ENCODE results near the gene PLAU. TPM values are rescaled to one million over a fixed set of nuclear protein-coding genes. Genes with fewer than 3 reads are reported as not detected.
"Not testable (repeated sequence)": the region's sequence is repeated elsewhere in the genome, so short reads cannot be mapped to it uniquely, and the experiment has no call there.

Gene PLAU
- total RNA-seq, 1 experiment from 2014 or later, result 15.0 TPM

GRCh38 chr10:73916761-73917470 lies 6.0 kb downstream of the PLAU start:
- ATAC-seq, result no peak
- Mint-ChIP-seq H3K27me3 (ENCODE audit: low read depth) (peaks cover 23% of the 10 kb centered on the region), H3K27ac (0 out of 2 replicates have a peak overlapping the region, but pooled peaks have one; percentile 16), H3K9me3 (no peaks in the 10 kb centered on the region), H3K36me3 (0 out of 2 replicates have a peak, but pooled peaks cover 8% of the 10 kb centered on the region), H3K4me1 (peaks cover 24% of the 10 kb centered on the region), H3K4me3 (no peak overlapping the region)
- ChIA-PET POLR2A (no interaction called here), CTCF (interaction anchor here (1.1 kb wide), 1 partner anchor 31 kb away, joined by 3 read pairs; no protein-coding TSS in a partner anchor)
- no peak for DNase-seq (ENCODE audit: low spot score)
- TF ChIP-seq ZSCAN18 (CRISPR knock-in tag; IDR thresholded peaks at IDR 0.05), result no peak
- no peak for TF ChIP-seq ESRRA (CRISPR knock-in tag; IDR thresholded peaks at IDR 0.05; ENCODE audit: borderline replicate concordance)
- TF ChIP-seq HMGA2 (CRISPR knock-in tag; IDR thresholded peaks at IDR 0.05), result no peak
- TF ChIP-seq, protein P1, sequence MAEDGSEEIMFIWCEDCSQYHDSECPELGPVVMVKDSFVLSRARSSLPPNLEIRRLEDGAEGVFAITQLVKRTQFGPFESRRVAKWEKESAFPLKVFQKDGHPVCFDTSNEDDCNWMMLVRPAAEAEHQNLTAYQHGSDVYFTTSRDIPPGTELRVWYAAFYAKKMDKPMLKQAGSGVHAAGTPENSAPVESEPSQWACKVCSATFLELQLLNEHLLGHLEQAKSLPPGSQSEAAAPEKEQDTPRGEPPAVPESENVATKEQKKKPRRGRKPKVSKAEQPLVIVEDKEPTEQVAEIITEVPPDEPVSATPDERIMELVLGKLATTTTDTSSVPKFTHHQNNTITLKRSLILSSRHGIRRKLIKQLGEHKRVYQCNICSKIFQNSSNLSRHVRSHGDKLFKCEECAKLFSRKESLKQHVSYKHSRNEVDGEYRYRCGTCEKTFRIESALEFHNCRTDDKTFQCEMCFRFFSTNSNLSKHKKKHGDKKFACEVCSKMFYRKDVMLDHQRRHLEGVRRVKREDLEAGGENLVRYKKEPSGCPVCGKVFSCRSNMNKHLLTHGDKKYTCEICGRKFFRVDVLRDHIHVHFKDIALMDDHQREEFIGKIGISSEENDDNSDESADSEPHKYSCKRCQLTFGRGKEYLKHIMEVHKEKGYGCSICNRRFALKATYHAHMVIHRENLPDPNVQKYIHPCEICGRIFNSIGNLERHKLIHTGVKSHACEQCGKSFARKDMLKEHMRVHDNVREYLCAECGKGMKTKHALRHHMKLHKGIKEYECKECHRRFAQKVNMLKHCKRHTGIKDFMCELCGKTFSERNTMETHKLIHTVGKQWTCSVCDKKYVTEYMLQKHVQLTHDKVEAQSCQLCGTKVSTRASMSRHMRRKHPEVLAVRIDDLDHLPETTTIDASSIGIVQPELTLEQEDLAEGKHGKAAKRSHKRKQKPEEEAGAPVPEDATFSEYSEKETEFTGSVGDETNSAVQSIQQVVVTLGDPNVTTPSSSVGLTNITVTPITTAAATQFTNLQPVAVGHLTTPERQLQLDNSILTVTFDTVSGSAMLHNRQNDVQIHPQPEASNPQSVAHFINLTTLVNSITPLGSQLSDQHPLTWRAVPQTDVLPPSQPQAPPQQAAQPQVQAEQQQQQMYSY (CRISPR knock-in tag; IDR thresholded peaks at IDR 0.05), result no peak
- TF ChIP-seq, protein P2, sequence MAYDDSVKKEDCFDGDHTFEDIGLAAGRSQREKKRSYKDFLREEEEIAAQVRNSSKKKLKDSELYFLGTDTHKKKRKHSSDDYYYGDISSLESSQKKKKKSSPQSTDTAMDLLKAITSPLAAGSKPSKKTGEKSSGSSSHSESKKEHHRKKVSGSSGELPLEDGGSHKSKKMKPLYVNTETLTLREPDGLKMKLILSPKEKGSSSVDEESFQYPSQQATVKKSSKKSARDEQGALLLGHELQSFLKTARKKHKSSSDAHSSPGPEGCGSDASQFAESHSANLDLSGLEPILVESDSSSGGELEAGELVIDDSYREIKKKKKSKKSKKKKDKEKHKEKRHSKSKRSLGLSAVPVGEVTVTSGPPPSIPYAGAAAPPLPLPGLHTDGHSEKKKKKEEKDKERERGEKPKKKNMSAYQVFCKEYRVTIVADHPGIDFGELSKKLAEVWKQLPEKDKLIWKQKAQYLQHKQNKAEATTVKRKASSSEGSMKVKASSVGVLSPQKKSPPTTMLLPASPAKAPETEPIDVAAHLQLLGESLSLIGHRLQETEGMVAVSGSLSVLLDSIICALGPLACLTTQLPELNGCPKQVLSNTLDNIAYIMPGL (CRISPR knock-in tag; IDR thresholded peaks at IDR 0.05), result no peak
- TF ChIP-seq, protein P3, sequence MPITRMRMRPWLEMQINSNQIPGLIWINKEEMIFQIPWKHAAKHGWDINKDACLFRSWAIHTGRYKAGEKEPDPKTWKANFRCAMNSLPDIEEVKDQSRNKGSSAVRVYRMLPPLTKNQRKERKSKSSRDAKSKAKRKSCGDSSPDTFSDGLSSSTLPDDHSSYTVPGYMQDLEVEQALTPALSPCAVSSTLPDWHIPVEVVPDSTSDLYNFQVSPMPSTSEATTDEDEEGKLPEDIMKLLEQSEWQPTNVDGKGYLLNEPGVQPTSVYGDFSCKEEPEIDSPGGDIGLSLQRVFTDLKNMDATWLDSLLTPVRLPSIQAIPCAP (CRISPR knock-in tag; IDR thresholded peaks at IDR 0.05), result no peak

DNA sequence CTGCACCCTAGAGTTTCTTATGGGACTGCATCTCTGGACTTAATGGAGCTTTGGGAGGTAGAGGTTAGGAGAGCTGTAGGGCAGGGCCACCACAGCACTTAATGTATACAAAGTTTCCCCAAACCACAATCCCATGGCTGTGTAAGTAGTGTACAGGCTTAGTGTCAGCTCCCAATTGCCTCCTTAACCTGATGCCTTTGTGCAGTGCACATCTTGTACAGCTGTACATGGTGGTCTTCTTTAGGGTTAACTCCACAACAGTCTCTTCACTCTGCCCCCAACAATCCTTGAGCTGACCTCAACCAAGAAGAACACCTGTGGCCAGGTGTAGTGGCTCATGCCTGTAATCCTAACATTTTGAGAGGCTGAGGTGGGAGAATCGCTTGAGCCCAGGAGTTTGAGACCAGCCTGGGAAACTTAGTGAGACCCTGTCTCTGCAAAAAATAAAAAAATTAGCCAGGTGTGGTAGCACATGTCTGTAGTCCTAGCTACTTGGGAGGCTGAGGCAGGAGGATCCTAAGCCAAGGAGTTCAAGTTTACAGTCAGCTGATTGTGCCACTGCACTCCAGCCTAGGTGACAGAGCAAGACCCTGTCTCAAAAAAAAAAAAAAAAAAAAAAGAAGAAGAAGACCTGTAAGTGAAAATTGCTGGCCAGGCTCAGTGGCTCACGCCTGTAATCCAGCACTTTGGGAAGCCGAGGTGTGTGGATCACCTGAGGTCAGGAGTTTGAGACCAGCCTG lies 6.8 kb downstream of the PLAU start:
- ATAC-seq, result no peak
- 0 out of 2 replicates have a peak, but pooled peaks cover 8% of the 10 kb centered on the region for H3K36me3 Mint-ChIP-seq
- peaks cover 22% of the 10 kb centered on the region for H3K4me1 Mint-ChIP-seq
- H3K27me3 Mint-ChIP-seq (ENCODE audit: low read depth), result peaks cover 15% of the 10 kb centered on the region
- ChIA-PET POLR2A (no interaction called here), CTCF (interaction anchor here (0.7 to 1.9 kb wide), 2 partner anchors 23 to 31 kb away, joined by 3 to 10 read pairs; no protein-coding TSS in a partner anchor)
- no peaks in the 10 kb centered on the region for H3K9me3 Mint-ChIP-seq
- no peak overlapping the region for H3K4me3 Mint-ChIP-seq
- H3K27ac Mint-ChIP-seq, result no peak overlapping the region
- no peak for DNase-seq (ENCODE audit: low spot score)
- TF ChIP-seq ZMAT4 (CRISPR knock-in tag; IDR thresholded peaks at IDR 0.05), result no peak
- no peak for TF ChIP-seq ZBTB21 (CRISPR knock-in tag; IDR thresholded peaks at IDR 0.05; ENCODE audit: borderline replicate concordance)
- TF ChIP-seq, protein P4, sequence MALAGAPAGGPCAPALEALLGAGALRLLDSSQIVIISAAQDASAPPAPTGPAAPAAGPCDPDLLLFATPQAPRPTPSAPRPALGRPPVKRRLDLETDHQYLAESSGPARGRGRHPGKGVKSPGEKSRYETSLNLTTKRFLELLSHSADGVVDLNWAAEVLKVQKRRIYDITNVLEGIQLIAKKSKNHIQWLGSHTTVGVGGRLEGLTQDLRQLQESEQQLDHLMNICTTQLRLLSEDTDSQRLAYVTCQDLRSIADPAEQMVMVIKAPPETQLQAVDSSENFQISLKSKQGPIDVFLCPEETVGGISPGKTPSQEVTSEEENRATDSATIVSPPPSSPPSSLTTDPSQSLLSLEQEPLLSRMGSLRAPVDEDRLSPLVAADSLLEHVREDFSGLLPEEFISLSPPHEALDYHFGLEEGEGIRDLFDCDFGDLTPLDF (CRISPR knock-in tag; IDR thresholded peaks at IDR 0.05), result no peak
- no peak for TF ChIP-seq MXD4 (CRISPR knock-in tag; IDR thresholded peaks at IDR 0.05; ENCODE audit: borderline replicate concordance)
- no peak for TF ChIP-seq HMGA2 (CRISPR knock-in tag; IDR thresholded peaks at IDR 0.05)
- TF ChIP-seq ZSCAN18 (CRISPR knock-in tag; IDR thresholded peaks at IDR 0.05), result no peak
- no peak for TF ChIP-seq CBFB (CRISPR knock-in tag; IDR thresholded peaks at IDR 0.05; ENCODE audit: low read depth)
- no peak for TF ChIP-seq NFYB (CRISPR knock-in tag; conservative IDR thresholded peaks at IDR 0.05; ENCODE audit: low read depth)
- TF ChIP-seq IRF2 (CRISPR knock-in tag; IDR thresholded peaks at IDR 0.05; ENCODE audit: borderline replicate concordance, low read depth), result no peak
- TF ChIP-seq ZNF396 (CRISPR knock-in tag; IDR thresholded peaks at IDR 0.05; ENCODE audit: borderline replicate concordance), result no peak
- no peak for TF ChIP-seq OVOL2 (CRISPR knock-in tag; IDR thresholded peaks at IDR 0.05; ENCODE audit: borderline replicate concordance)
- no peak for TF ChIP-seq NR3C1 (CRISPR knock-in tag; conservative IDR thresholded peaks at IDR 0.05; ENCODE audit: low read depth)

- CTCF ChIA-PET, result interaction anchor here (1.1 to 1.4 kb wide), 2 partner anchors 21 to 40 kb away, joined by 5 to 8 read pairs; no protein-coding TSS in a partner anchor
- ATAC-seq; DNase-seq (ENCODE audit: low spot score); POLR2A ChIA-PET; H3K9me3 Mint-ChIP-seq; H3K27me3 Mint-ChIP-seq (ENCODE audit: low read depth); H3K4me3 Mint-ChIP-seq; H3K36me3 Mint-ChIP-seq: not testable (repeated sequence)
- peaks cover 23% of the 10 kb centered on the region for H3K4me1 Mint-ChIP-seq
- peak overlapping the region; percentile 47; the same call in 1 of the 2 replicates for H3K27ac Mint-ChIP-seq
Observed at GRCh38 chr10:73919481-73919880, 8.5 kb downstream of the PLAU start.

Data from WTC11 (cell line).